Activated naive CD4-positive, alpha-beta T cell treated with anti-CD3 and anti-CD28 coated beads, Interleukin-2, amount 50 U/mL, for 16 hours (primary cell): Measurements from ENCODE around the gene C1orf159.

Experiments used
- DNase-seq: peaks from one replicate; pipeline ENCODE4 v3.0.0-alpha.2; 2020

C1orf159 gene

DNA sequence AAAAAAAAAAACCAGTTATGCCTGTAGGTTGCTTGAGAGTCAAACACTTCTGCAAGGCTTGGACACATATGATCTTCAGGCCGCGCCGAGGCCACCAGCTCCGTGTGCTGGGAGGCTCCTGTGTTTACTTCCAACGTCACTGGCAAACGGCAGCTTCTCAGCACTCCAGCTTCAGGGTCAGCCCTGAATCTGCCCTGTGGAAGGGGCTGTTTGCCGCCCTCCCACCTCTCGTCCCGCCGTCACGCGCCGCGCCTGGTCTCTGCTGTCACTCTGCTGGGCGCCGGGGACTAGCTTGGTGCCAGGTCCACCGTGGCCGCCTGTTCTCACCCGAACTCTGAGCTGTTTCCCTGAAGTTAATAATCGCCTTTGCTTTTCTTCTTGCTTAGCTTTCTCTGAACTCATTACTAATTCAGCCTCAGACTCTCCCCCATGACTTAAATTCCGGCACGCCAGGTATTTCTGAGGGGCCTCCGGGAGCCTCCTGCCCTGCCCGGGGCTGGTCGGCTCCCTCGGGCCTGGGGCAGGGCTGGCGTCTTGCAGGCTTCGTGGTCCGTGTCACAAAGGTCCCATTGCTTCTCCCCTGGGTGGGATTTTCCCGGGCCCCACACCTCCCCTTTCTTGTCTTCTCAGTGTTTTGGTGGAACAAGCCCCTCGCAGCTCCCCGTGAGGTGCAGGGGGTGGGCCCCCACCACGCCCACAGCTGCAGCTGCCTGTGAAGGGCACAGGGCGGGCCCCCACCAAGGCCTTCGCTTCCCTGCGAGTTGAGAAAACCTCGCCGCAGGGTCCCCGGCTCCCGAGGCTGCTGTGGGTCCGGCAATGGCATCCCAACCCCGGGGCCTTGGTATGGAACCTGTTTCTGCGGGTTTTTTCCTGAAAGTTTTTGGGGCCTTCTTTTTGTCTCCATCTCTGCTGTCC is 14.6 kb upstream of the C1orf159 start:
- no peak for DNase-seq

DNA sequence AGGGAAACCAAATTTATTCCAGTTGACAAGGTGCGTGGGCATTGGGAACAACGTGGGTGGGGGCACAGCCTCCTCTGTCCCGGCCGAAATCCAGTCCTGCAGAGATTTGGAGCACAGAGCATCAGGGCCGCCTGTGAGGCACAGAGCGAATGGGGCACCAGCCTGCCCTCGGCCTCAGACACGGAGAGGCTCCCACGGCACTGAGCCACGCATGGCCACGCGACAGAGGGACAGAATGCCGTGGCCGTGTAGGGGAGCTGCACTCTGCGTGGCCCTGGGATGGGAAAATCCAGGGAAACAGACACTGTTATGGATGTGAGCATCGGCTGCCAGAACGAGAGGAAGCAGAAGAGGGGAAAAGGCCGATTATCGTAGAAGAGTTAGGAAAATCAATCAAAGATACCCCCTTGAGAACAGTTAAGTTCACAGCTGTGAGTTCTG is 13.5 kb upstream of the C1orf159 start:
- DNase-seq, result no peak

- DNase-seq, result no peak
Observed at GRCh38 chr1:1128454-1129139, 12.7 kb upstream of the C1orf159 start.

DNA sequence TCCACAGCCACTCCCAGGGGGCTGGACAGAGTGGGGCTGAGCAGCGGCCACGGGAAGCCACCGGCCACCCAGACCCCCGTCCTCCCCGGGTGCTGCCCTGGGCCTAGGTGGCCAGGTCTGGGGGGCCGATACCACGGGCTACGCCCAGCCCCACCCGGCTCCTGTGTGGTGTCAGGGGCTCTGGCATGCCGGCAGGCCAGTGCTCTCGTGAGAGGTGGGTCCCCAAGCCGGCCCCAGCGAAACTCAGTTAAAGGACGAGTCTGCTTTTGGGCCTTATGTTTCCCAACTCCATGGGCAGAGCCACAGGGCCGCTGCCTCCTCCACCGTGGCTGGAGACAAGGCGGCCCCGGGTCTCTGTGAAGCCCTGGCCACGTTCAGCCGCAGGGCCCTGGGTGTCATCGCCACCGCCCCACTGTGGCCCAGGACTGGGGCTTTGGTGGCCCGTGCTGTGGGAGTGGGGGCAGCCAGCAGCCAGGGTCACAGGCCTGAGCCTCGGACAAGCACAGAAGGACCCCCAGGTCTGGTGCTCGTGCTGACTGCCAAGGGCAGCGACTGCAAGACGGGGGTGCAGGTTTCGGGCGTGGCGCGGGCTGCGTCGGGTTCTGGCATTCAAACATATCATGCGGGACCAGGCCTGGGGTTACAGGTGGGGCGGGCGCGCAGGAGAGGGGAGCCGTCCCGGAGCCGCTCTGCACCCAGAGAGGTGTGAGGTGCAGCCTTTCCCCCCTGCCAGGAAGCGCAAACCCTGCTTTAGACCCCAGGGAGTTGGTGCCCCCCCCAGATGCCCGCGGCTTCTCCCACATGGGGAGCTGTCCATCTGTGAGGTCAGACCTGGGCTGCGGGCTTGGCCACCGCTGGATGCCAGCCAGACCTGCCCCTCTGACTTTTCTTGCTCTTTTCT is 11.9 kb upstream of the C1orf159 start:
- no peak for DNase-seq

DNA sequence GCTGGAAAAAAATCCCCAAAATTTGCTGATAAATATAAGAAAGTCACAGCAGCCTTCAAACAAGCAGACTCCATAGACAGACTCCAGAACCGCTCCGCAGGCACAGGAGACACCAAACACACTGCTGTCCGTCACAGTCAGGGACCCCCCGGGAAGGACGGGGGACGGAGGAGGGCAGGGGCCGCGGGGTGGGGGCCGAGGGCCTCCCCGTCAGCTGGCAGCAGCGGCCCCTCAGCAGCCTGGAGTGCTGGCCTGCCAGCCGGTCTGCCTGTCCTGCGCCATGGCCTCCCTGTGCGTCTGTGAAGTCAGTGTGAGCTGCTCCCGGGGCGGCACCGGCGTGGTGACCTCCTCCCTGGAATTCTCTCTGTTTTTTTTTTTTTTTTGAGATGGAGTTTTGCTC is 10.1 kb upstream of the C1orf159 start:
- no peak for DNase-seq

GRCh38 chr1:1124786-1125642 is 9.1 kb upstream of the C1orf159 start:
- DNase-seq, result no peak

DNA sequence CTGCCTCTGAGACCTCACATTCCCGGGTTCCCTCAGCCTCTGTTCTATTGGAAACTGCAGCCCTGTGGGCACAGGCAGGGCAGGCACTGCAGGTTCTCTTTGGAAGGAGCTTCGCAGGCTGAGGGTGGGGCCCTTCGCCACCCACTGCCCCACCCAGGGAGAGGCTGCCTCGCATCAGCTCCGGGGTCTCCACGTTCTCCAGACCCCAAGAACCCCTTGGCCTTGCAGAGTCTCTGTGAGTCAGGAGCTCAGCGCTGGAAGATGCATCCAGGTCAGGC is 8.6 kb upstream of the C1orf159 start:
- no peak for DNase-seq

DNA sequence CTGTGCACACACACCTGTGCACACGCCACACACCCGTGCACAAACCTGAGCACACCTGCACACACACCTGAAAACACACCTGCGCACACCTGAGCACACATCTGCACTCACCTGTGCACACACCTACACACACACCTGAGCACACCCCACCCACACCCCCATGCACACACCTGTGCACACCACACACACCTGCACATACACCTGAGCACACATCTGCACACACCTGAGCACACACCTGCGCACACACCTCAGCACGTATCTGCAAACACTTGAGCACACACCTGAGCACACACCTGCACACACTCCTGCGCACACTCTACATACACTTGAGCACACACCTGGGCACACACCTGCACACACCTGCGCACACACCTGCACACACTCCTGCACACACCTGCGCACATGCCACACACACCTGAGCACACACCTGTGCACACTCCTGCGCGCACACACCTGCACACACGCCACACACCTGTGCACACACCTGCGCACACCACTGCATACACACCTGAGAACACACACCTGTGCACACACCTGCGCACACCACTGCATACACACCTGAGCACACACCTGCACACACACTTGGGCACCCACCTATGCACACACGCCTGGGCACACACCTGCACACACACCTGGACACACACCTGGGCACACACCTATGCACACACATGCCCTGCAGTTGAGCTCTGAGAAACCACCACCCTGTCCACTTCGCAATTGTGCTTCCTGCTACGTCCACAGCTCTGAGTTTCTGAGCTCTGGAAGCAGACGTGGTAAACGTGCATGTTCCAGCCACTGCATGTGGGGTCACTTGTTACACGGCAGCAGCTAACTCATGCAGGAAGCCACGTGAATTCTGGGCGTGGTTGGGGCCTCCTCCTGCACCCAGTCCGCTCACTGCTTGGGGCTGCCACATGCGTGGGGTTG is 8.0 kb upstream of the C1orf159 start:
- DNase-seq, result no peak

GRCh38 chr1:1122981-1123480 is 7.1 kb upstream of the C1orf159 start:
- no peak for DNase-seq

- DNase-seq, result peak; percentile 87
Observed at GRCh38 chr1:1122078-1122811, 6.4 kb upstream of the C1orf159 start.

- no peak for DNase-seq
Observed at GRCh38 chr1:1121611-1122077, 5.8 kb upstream of the C1orf159 start.

DNA sequence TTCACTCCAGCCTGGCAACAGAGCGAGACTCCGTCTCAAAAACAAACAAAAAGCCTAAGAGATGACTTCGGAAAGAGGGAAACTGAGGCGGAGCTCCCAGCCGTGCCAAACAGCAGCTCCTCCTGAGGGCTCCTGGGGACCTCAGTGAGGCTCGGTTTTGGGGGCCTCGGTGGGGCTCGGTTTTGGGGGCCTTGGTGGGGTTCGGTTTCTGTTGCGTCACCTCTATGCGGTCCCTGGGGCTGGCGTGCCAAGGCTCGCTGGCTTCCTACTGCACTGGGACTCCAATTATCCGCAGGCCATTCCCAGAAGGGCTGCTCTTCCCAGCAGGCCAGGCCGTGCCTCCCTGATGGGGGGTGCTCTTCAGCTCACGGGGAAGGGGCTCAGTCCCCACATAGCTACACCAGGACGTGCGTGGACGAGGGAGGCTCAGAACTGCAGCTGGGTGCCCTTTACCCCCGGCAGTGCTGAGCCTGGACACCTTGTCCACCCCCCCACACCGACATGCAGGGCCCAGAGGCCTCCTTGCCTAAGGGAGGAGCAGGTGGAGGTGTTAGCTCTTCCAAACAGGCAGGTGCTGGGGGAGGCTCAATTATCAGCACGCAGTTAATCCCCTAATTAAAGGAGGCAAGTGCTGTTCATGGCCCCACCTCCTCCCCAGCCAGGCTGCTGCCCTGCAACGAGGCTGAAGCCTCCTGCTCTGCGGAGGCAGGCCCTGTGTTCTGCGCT is 5.1 kb upstream of the C1orf159 start:
- no peak for DNase-seq

DNA sequence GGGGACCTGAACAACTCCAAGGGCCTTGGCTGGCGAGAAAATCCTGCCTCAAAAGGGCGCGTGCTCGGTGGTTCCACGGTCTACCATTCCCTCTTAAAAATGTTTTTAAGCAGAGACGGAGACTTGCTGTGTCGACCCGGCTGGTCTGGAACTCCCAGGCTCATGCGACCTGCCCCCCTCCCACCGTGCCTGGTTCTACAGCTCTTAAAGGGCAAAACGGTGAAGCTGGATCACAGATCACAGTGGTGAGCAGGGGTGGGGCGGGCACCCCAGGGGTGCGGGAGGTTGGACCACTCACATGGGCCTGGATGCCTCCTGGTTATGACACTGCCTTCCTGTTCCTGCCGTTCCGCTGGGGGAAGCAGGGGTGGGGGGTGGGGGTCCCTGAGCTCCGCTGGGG is 4.2 kb upstream of the C1orf159 start:
- no peak for DNase-seq

DNA sequence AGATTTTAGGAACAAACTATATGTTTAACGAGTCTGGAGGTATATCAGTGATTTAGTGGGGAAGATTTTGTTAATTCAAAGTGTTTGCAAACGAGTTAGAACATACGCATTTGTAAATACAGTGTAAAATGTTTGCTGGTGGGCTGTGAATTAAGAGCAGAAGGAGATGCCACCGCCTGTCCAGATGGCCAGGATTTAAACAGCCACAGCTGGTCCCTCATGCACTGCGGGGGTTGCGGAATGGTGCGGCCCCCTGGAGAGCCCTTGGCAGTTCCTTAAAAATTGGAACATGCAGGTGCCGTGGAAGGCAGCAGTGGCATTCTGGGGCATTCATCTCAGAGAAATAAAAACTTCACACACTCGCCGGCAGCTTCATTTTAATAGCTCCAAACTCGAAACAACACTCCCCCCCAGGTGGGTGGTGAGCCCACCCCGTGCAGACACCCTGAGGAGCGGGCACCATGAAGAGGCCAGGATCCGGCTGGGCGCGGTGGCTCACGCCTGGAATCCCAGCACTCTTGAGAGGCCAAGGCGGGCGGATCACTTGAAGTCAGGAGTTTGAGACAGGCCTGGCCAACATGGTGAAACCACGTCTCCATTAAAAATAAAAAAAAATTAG is 3.5 kb upstream of the C1orf159 start:
- DNase-seq, result no peak

DNA sequence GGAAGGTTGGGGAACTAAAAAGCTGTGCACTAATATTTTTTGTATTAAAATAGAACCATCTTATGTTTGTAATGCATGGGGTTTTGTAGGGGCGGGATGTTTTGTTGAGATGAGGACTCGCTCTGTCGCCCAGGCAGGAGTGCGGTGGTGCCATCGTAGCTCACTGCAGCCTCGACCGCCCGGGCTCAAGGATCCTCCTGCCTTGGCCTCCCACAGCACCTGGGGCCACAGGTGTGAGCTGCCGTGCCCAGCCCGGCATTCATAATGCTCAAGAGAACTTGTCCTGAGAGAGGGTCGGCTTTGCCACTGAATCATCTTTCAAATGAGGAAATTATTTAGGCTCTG is 3.0 kb upstream of the C1orf159 start:
- DNase-seq, result no peak

GRCh38 chr1:1118011-1118875 is 2.4 kb upstream of the C1orf159 start:
- DNase-seq, result no peak

DNA sequence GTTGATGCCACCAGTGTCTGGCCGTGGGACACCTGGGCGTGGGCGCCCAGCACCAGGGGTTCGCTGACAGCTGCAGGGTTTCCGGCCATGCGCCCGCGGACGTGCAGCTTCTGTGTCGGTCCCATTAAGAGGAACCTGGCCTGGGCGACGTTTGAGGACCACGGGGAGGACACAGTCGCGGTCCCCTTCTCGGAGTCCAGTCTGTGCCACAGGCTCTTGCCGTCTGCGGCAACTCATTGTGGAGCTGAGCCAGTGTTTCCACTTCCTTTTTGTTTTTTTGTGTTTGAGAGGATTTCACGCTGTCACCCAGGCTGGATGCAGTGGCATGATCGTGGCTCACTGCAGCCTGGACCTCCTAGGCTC is 1.6 kb upstream of the C1orf159 start:
- DNase-seq, result no peak
